Right forelimb (tissue), 1 donor: ENCODE data around the gene USP25.

Experiments
- DNase-seq: peaks from one replicate; pipeline ENCODE4 v3.0.0-alpha.2; 2018

The USP25 gene

DNA sequence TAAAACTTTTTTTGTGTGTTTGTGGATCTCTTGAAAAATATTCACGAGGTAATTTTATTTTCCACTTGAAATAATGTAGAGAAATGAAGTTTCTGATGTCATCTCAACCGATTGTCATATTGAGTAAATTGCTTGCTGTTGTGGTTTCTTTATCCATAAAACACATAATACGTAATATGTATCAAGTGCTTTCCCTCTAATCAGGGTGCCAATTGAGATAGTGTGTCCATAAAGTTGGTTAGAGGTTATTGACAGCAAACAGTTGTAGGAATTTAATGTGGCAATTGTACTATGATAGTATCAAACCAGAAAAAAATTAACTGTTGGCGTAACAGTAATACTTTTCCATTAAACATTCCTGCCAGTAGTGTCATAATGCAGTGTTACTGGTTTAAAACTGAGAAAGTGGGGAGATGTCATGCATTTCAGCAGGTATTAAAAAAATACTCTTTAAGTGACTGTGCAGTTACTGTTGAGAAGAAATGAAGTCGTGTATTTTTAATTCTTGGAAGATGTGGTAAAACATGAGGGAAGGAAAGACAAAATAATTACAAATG, 38.3 kb downstream of the USP25 start:
- no peak for DNase-seq

DNA sequence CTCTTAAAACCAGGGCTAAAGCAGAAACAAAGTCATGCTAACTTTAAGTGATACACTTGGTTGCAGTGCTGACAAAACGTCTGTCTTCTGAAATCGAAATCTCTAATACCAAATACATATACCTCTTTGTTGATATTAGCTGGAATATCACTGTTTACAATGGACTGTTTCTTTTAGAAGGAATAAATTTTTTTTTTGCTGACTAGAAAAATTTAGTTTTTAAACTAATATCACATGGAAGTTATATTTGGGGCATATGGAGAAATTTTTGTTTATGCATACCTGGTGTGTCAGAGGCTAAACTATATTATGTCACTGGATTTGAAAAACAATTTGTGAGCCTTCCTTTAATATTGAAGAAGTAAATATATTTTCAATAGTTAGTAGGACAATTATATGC, 39.1 kb downstream of the USP25 start:
- DNase-seq, result no peak

DNA sequence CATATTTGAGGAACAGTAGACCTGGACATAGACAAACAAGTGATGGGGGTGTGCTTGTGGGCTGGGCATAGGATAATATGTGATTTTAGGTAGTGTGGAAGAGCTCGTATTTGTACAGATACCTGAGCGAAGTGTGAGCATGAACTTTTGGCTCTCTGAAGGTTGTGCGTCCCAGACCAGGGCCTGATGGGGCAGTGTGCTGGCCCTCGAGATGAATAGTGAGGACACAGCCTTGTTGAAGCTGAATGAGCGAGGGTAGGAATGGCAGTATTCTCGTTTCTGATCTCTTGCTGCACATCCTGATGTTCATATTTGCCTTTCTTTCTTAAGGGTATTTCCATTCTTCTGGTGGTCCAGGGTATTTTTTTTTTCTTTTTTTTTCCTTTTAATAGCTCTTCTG, 41.5 kb downstream of the USP25 start:
- no peak for DNase-seq

GRCh38 chr21:15772654-15773053, 42.9 kb downstream of the USP25 start:
- no peak for DNase-seq

DNA sequence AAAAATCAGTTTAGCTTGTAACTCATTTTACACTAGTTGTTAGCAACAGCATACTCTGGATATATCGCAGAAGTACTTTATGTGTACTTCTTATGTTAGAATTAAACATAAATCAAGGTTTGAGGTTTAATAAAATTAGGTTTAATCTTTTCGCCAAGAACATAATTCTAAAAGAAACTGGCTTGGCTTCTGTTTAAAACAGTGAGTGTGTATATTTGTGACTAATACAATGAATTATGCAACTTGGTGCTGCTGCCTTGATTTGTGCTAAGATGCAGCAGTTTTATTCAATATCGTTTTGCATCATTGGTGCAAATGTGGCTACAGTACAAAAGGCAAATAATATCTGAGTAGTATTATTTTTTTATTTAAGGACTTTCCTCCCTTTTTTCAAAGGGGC, 44.8 kb downstream of the USP25 start:
- no peak for DNase-seq

DNA sequence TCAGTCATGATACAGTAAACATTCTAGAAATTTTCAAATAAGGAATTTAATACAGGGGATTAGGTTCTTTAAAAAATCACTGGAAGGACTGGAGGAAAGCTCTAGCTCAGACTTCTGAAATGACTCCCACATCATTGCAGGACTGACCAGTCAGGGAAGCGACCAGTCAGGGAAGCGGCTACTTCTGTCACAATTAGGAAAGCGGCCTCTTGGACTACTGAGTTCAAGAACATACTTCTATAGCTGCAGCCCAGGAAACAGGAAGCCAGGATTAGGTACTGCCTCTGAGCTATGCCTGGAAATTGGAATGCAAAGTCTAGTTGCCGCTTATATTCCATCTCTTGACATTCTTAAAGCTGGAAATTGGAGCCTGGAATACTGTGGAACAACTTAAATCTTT, 45.5 kb downstream of the USP25 start:
- DNase-seq, result no peak

DNA sequence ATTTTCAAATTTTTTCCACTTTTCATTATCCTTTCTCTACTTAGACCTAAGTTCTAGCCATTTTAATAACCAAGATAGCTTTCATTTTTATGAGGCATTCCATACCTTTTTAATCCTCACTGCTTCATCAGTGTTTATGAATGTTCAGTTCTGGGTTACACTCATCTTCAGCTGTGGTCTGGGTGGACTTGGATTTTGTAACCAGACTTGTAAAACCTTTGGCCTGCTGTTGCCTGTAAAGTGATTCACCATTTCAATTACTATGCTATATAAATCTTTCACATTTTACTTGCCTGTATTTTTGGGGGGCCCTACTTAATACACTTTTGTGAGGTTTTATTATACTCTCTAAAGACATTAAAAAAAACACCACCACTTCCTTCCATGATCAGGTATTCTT, 46.2 kb downstream of the USP25 start:
- no peak for DNase-seq

- no peak for DNase-seq
These were observed 47.0 kb downstream of the USP25 start for GRCh38 chr21:15776818-15777217.

DNA sequence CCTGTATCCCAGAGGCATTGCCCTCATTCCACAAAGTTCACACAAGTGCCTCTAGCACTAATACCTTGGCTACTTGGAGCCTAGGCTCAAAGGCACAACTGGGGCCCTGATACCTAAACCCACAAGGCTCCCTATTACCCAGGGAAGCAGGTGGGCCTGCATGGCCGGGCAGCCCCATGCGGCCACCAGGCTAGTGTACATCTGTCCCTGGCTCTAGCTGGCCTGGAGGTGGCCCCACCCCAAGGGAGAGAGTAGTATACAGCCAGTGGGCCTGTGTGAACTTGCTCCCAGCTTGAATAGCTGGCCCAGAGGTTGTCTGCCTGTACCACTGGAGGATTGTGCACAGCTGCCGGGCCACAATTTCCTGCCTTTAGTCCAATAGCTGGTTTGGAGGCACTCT, 52.2 kb downstream of the USP25 start:
- DNase-seq, result no peak

- no peak for DNase-seq
These were observed 59.2 kb downstream of the USP25 start for GRCh38 chr21:15788847-15789523.

- DNase-seq, result no peak
These were observed 63.3 kb downstream of the USP25 start for GRCh38 chr21:15793109-15793508.

GRCh38 chr21:15793550-15794235, 63.9 kb downstream of the USP25 start:
- no peak for DNase-seq

DNA sequence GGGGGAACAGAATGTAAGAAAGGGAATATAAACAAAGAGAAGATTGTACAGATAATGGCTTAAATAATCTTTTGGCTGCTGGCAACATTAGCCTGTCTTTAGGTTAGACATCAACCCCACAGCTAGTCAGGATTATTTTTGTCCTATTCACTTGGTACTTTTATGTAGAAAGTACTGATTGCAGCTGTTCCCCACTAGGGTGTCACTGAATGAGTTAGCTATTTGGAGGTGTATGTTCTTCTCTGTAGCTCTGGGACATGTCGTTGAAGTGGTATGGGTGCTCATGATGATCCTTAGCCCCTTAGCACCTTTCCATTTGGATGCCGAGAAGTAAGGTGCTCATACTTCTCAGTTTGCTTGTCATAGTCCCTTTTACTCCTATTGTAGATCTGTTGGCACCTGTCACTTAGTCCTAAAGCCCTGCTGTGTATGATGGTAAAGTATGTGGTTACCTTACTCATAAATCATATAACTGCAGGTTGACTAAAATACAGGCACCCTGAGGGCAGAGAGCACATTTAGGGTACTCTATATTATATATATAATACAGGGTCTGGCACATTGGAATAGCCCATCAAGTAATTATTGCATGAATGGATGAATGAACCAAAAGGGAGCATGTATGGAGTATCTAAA, 64.6 kb downstream of the USP25 start:
- DNase-seq, result no peak

DNA sequence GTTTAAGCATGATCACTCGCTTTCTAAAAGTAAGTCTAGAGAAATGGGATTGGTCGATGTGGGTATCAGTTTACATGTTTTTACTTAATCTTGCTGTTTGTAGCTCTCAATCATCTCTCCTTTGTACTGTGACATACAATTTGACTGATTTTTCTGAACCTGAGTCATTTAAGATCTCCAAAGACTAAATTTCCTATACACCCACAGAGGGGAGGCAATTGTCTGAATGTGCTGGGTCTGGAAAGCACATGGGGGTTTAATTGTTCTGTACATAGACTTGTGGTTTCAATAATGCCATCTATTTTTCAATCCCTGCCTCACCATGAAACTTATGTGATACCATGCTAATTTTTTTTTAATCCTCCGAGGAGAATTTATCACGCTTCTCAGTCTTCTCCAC, 65.8 kb downstream of the USP25 start:
- DNase-seq, result no peak

- DNase-seq, result no peak
These were observed 68.0 kb downstream of the USP25 start for GRCh38 chr21:15797577-15798363.

GRCh38 chr21:15801352-15801863, 71.6 kb downstream of the USP25 start:
- DNase-seq, result no peak

GRCh38 chr21:15804247-15805005, 74.6 kb downstream of the USP25 start:
- no peak for DNase-seq

GRCh38 chr21:15809065-15809464, 79.3 kb downstream of the USP25 start:
- no peak for DNase-seq

DNA sequence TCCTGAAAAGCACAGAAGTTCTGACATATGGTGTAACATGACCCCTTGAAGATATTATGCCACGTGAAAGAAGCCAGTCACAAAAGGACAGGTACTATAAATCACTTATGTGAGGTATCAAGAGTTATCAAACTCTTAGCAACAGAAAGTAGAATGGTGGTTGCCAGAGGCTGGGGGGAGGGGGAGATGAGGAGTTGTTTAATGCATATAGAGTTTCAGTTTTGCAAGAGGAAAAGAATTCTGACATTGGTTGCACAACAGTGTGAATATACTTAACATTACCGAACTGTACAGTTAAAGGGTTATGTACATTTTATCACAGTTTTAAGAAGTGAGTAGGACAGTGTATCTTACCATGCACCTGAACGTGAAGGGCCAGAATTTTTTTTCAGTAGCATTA, 80.0 kb downstream of the USP25 start:
- DNase-seq, result no peak

- no peak for DNase-seq
These were observed 85.5 kb downstream of the USP25 start for GRCh38 chr21:15815285-15815684.

DNA sequence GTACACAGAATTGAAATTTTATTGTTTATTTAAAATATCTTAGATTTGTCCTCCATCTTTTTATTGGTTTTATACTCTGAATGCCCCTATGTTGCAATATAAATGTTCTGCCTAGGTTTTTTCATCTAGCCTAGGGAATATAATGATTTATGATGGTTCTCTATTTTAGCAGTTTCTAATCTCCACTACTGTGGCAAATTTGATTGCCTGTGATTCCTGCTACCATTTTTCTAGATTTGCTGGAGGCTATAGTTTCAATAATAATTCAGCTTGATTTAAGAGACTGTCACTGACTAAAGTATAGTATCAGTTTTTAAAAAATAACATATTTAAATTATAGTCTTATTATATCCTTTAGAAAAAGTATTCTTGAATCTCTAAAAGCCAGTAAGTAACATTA, 90.5 kb downstream of the USP25 start:
- no peak for DNase-seq

DNA sequence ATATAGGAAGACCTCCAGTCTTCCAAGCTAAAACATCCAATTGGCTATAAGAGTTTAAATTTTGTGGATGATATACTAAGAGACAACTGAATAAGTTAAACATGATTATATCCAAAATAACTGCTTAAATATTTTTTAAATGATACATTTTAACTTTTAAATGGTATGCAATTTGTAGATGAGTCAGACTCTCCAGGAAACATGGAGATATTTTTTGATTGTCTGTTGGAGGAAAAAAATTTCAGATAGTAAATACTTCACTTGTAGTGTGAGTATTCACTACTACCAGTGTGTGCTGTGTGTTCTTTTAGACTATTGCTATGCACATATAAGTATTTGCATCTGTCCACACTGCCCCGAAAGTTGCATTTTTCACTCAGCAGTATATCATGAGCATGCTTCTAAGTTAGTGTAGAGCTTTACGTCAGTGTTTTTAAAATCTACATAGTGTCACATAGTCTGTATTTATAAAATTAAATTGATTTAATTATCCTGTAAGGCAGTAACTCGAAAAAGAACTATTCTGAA, 91.1 kb downstream of the USP25 start:
- DNase-seq, result no peak
